Testis (tissue), 2 donors: ENCODE data around the gene KIF20B.

ENCODE experiments used
- POLR2A ChIP-seq: fragments of 450-650 bp; IDR thresholded peaks from one replicate; pipeline ENCODE4 v1.6.1; 2017; ENCODE audit warnings: antibody characterized with exemption, mild to moderate bottlenecking, moderate library complexity
- TF ChIP-seq, protein P1 (sequence below), 3 experiments: fragments of 450-650 bp in 2 of 3; fragments of 200-600 bp in 1 of 3; sonication (generic) in 1 of 3; IDR thresholded peaks; one replicate each; pipeline ENCODE4 v1.5.1; 2016 to 2019; ENCODE audit warnings: antibody characterized with exemption in 3 of 3, mild to moderate bottlenecking in 2 of 3, moderate library complexity in 1 of 3

DNA sequence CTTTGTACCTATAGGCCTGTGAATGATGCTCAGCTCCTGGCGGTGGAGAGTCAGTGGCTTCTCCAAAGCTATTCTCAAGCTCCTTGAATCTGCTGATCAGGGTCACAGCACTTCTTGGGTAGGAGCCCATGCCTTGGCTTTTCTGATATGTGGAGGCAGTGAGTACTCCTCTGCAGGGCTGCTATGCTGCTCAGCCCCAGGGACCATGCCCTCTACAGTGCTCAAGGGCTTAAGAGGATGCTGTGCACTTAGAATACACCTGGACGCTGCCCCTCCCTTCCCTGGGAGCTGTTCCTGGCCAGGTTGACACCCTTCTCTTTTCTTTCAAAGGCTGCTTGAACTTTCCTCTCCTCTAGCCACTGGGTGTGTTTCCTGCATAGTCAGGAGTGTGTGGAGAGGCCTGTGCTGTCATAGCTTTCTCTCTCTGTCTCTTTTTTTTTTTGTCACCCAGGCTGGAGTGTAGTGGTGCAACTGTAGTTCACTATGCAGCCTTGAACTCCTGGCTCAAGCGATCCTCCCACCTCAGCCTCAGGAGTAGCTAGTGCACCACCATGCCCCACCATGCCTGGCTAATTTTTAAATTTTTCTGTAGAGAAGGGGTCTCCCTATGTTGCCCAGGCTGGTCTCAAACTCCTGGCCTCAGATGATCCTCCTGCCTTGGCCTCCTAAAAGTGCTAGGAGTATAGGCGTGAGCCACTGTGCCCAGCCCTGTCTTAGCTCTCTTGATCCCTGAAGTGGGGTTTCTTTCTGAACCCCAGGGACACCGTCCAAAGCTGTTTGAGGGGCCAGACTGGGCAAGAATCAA is 113.9 kb downstream of the KIF20B start:
- TF ChIP-seq, protein P1, sequence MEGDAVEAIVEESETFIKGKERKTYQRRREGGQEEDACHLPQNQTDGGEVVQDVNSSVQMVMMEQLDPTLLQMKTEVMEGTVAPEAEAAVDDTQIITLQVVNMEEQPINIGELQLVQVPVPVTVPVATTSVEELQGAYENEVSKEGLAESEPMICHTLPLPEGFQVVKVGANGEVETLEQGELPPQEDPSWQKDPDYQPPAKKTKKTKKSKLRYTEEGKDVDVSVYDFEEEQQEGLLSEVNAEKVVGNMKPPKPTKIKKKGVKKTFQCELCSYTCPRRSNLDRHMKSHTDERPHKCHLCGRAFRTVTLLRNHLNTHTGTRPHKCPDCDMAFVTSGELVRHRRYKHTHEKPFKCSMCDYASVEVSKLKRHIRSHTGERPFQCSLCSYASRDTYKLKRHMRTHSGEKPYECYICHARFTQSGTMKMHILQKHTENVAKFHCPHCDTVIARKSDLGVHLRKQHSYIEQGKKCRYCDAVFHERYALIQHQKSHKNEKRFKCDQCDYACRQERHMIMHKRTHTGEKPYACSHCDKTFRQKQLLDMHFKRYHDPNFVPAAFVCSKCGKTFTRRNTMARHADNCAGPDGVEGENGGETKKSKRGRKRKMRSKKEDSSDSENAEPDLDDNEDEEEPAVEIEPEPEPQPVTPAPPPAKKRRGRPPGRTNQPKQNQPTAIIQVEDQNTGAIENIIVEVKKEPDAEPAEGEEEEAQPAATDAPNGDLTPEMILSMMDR (IDR thresholded peaks at IDR 0.05), result no peak
- TF ChIP-seq POLR2A, result no peak
